ENCODE data around the gene RPS15. TPM values are rescaled to one million over a fixed set of nuclear protein-coding genes. Genes with fewer than 3 reads are reported as not detected.

Gene RPS15
- total and polyA plus RNA-seq, 8 donors: 596 to 1,709 (median 905) TPM

DNA sequence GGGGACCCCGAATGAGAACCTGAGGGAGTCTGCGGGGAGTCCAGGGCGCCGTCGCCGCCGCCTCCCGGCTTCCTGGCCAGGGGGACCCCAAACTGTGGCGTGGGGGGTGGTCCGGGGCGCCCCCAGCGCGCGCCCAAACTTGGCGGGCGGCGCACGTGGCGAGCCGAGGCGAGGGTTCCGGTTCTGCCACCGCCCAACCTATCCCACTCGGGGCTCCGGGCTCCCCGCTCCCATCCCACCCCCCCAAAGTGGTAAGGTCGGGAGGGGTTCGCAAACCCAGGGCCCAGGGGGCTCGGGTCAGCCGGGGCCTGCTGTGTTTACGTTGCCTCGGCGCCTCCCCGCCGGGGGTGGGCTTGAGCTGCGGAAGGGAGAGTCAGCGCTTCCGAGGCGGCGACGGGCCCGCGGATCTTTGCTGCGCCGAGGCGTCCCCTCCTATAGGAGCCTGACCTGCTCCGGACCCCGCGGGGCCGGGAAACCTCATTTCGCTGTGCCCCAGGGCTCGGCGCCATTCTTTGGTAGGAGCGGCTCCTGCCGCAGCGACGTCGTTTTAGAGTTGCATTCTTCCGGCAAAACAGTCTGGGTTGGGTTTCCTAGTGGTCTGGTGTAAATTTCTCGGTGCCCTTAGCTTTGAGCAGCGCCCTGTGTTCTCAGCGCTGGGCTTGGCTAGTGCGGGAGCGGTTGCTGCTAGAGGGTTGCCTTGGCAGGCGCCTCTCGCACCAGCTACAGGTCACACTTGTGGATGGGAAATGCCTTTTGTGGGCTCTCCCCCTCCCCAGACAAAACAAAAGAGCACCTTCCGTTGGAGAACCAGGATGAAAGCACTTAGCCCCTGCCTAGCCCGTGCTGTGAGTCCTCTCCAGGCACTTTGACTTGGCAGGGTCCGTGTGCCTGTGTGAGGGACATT, 29.6 kb upstream of the RPS15 start:
- peak overlapping the region; percentile 87 to 91 (median 88) for H3K27ac ChIP-seq
- no peaks in the 10 kb centered on the region for H3K9me3 ChIP-seq
- peaks cover 38 to 44% (median 41%) of the 10 kb centered on the region in 3 donors for H3K4me1 ChIP-seq
- H3K27me3 ChIP-seq: no peaks in the 10 kb centered on the region
- intact Hi-C loops (cut with DNase I): no loop called here
- DNase-seq (peak in 5 of 6 donors; percentile 57 to 88 (median 70)), FAIRE-seq (no peak), ATAC-seq (peak; percentile 8 to 11 (median 10))
- H3K36me3 ChIP-seq: no peaks in the 10 kb centered on the region
- H3K4me3 ChIP-seq: peak overlapping the region; percentile 80 to 100 (median 92)
- TF ChIP-seq, protein P1, sequence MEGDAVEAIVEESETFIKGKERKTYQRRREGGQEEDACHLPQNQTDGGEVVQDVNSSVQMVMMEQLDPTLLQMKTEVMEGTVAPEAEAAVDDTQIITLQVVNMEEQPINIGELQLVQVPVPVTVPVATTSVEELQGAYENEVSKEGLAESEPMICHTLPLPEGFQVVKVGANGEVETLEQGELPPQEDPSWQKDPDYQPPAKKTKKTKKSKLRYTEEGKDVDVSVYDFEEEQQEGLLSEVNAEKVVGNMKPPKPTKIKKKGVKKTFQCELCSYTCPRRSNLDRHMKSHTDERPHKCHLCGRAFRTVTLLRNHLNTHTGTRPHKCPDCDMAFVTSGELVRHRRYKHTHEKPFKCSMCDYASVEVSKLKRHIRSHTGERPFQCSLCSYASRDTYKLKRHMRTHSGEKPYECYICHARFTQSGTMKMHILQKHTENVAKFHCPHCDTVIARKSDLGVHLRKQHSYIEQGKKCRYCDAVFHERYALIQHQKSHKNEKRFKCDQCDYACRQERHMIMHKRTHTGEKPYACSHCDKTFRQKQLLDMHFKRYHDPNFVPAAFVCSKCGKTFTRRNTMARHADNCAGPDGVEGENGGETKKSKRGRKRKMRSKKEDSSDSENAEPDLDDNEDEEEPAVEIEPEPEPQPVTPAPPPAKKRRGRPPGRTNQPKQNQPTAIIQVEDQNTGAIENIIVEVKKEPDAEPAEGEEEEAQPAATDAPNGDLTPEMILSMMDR (IDR thresholded peaks at IDR 0.05): no peak
- 1% methylated on average over 57 to 69 of the region's 69 CpGs for WGBS, 2 donors

DNA sequence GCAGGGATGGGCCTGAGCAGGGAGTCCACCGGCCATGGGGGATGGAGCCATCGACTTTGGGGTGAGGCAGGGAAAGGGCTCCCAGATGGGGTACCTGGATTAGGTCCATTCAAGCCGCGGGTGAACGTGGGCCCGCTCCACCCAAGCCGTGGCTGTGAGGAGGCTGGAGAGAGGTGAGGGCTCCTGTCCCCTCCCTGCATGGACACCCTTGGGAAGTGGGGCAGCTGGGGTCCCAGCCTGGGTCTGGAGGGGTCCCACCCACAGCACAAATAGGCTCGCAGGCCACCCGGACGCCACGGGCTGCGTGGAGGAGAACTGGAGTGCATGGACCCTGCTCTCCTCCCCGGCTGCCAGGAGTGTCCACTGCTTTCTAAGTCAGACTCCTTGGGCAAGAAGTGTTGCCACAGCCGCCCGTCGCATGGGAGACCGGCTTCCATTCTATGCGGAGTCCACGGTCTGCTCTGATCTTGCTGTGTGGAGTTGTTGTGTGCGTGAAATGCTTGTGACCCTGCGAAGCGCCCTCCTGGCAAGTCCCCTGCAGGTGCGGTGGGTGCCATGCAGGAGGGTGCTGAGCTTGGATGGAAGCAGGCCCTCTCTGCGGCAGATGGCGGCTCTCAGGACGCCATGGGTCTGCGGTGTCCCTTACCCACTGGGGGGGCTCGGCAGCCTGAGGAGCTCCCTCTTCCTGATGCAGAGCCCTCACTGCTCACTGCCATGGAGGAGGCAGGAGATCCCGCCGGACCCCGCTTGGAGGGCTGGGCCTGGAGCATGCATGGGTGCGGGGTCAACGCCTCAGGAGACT, 28.8 kb upstream of the RPS15 start:
- DNase-seq: peak in 1 of 6 donors; percentile 61
- ATAC-seq: no peak
- Histone ChIP-seq H3K27ac (peak overlapping the region; percentile 87 to 91 (median 88)), H3K4me1 (peaks cover 42 to 48% (median 44%) of the 10 kb centered on the region in 3 donors), H3K27me3 (no peaks in the 10 kb centered on the region), H3K9me3 (no peaks in the 10 kb centered on the region), H3K36me3 (no peaks in the 10 kb centered on the region), H3K4me3 (peak overlapping the region in 3 of 4 donors; percentile 91 to 100 (median 92))
- intact Hi-C loops (cut with DNase I): no loop called here
- WGBS, 2 donors: 31 to 32% methylated on average over 33 of the region's 33 CpGs
- FAIRE-seq: no peak
- TF ChIP-seq, protein P1 (IDR thresholded peaks at IDR 0.05): no peak

DNA sequence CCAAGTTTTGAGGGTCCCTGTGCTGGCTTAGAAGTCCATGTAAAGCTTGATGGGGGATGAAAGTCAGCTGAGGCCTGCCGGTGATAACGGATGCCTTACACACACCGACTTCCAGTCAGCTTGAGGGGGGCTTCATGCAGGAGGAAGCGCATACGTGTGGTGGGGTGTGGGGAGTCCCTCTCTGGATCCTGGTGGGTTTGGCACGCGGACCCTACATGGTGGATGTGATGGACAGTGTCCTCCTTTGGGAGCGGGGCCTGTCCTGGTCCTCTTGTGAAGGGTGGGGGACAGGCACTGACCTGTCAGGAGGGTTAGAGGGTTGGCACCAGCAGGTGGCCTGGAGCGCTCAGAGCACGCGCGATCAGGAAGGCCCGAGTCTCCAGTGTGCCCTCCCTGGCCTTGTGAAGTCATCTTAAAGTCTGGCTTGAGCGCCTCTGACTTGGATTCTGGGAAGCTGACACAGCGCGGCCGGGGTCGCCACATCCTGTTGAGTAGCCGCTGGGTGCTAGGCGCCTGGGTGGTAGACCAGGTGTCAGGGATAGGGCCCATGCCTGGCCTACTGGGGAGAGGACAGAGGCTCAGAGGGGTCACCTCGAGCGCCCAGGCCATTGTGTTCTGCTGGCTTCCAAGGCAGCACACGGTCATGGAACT, 27.9 kb upstream of the RPS15 start:
- 66 to 75% methylated on average over 23 of the region's 23 CpGs for WGBS, 2 donors
- H3K27ac ChIP-seq: peak overlapping the region in 2 of 4 donors; percentile 35 to 37
- H3K4me3 ChIP-seq: peak overlapping the region in 2 of 4 donors; percentile 91 to 100
- no peaks in the 10 kb centered on the region for H3K36me3 ChIP-seq
- FAIRE-seq (no peak), DNase-seq (peak in 2 of 6 donors; percentile 61 to 66), ATAC-seq (no peak)
- H3K4me1 ChIP-seq: peaks cover 47 to 54% (median 49%) of the 10 kb centered on the region in 3 donors
- H3K9me3 ChIP-seq: no peaks in the 10 kb centered on the region
- intact Hi-C loops (cut with DNase I): no loop called here
- TF ChIP-seq, protein P1 (IDR thresholded peaks at IDR 0.05): no peak
- no peaks in the 10 kb centered on the region for H3K27me3 ChIP-seq

DNA sequence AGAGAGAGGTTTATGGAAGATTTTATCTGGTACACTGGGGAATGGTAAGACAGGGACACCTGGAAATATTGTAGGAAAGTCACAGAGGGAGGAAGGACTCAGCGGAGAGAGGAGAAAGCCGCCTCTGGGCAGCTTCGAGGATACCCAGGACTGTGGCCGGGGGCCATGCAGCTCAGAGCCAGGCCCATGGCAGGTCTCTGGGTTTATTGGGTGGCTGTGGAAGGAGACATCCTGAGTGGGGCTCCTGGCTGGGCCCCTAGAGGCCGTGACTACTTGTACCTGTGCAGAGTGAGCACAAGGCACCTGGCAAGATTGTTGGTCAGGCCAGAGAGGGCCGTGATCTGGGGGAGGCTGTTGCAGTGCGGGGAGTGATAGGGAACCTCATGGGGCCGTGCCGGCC, 27.4 kb upstream of the RPS15 start:
- intact Hi-C loops (cut with DNase I): no loop called here
- Histone ChIP-seq H3K4me1 (peaks cover 52 to 58% (median 54%) of the 10 kb centered on the region in 3 donors), H3K27ac (peak overlapping the region in 2 of 4 donors; percentile 35 to 37), H3K9me3 (no peaks in the 10 kb centered on the region), H3K4me3 (no peak overlapping the region), H3K27me3 (no peaks in the 10 kb centered on the region), H3K36me3 (no peaks in the 10 kb centered on the region)
- WGBS, 2 donors: 58% methylated on average over 9 of the region's 9 CpGs
- no peak for FAIRE-seq
- DNase-seq: no peak
- no peak for ATAC-seq
- TF ChIP-seq, protein P1 (IDR thresholded peaks at IDR 0.05): no peak
